SK-N-SH (cell line): ENCODE measurements around the gene ABCB4. TPM values are rescaled to one million over a fixed set of nuclear protein-coding genes. Genes with fewer than 3 reads are reported as not detected.
"Not testable (repeated sequence)": the region's sequence is repeated elsewhere in the genome, so short reads cannot be mapped to it uniquely, and the experiment has no call there.

Experiments
- CTCF ChIA-PET: fragments of 300-600, 350-600 bp; formaldehyde crosslinking; extraction: SDS; loops from one replicate; lab custom pipeline; 2021; lab: Yijun Ruan, JAX
- POLR2A ChIA-PET: fragments of 350-600 bp; sonication (Branson Sonifier 250); formaldehyde crosslinking; extraction: SDS; loops from one replicate; lab custom pipeline; 2020; ENCODE audit warnings: antibody characterized with exemption, inconsistent platforms; lab: Yijun Ruan, JAX
- DNase-seq: peaks from one replicate; pipeline ENCODE4 v3.0.0; 2012
- H2AFZ ChIP-seq: fragments of 200-600 bp; sonication (generic); 2 replicates; pipeline ENCODE4 v1.8.1; 2016; ENCODE audit warnings: antibody characterized with exemption, mild to moderate bottlenecking, low read depth
- H3F3A ChIP-seq: fragments of 200-600 bp; sonication (generic); replicated peaks from 2 replicates; pipeline ENCODE3; 2016; ENCODE audit warnings: antibody characterized with exemption, mild to moderate bottlenecking; ENCODE audit not compliant: insufficient read depth
- H3K27ac ChIP-seq, 2 experiments: fragments of 200-500 bp in 1 of 2; fragments of 200-600 bp in 1 of 2; sonication (Bioruptor generic) in 1 of 2; sonication (generic), shearing (Covaris generic) in 1 of 2; 2 replicates each; pipeline versions ENCODE4 v1.5.1 to v1.6.1; 2014 to 2016; ENCODE audit warnings: low read depth in 2 of 2, inconsistent platforms in 1 of 2, low read length in 1 of 2, mild to moderate bottlenecking in 1 of 2, mixed read lengths in 1 of 2
- H3K27me3 ChIP-seq: fragments of 200-600 bp; sonication (generic), shearing (Covaris generic); 2 replicates; pipeline ENCODE4 v1.6.1; 2016; ENCODE audit warnings: mixed run types; ENCODE audit not compliant: insufficient read depth
- H3K36me3 ChIP-seq, 2 experiments: fragments of 200-500 bp in 1 of 2; fragments of 200-600 bp in 1 of 2; sonication (Bioruptor generic) in 1 of 2; sonication (generic) in 1 of 2; replicated peaks in 1 of 2; 2 replicates each; pipeline versions ENCODE3 to v1.5.1; 2014 to 2016; ENCODE audit warnings: low read length in 1 of 2, mild to moderate bottlenecking in 1 of 2; ENCODE audit not compliant: insufficient read depth in 2 of 2, control insufficient read depth in 1 of 2
- H3K4me1 ChIP-seq, 2 experiments: fragments of 200-500 bp in 1 of 2; fragments of 200-600 bp in 1 of 2; sonication (Bioruptor generic) in 1 of 2; sonication (generic), shearing (Covaris generic) in 1 of 2; 2 replicates each; pipeline versions ENCODE4 v1.5.1 to v1.6.1; 2014 to 2016; ENCODE audit warnings: low read depth in 1 of 2, low read length in 1 of 2, mixed run types in 1 of 2; ENCODE audit not compliant: insufficient read depth in 2 of 2, control insufficient read depth in 1 of 2
- H3K4me2 ChIP-seq: fragments of 200-600 bp; sonication (generic), shearing (Covaris generic); 2 replicates; pipeline ENCODE4 v1.6.1; 2017; ENCODE audit warnings: mixed run types
- H3K4me3 ChIP-seq, 2 experiments: fragments of 200-500 bp in 1 of 2; fragments of 200-600 bp in 1 of 2; sonication (Bioruptor generic) in 1 of 2; sonication (generic), shearing (Covaris generic) in 1 of 2; 2 replicates each; pipeline versions ENCODE4 v1.5.1 to v1.8.1; 2014 to 2016; ENCODE audit warnings: low read depth in 2 of 2, inconsistent platforms in 1 of 2, low read length in 1 of 2, mild to moderate bottlenecking in 1 of 2, mixed read lengths in 1 of 2, moderate library complexity in 1 of 2
- H3K79me2 ChIP-seq: fragments of 200-600 bp; sonication (generic); 2 replicates; pipeline ENCODE4 v1.8.1; 2017; ENCODE audit warnings: mild to moderate bottlenecking; ENCODE audit not compliant: insufficient read depth
- H3K9ac ChIP-seq: fragments of 200-600 bp; sonication (generic); 2 replicates; pipeline ENCODE4 v1.6.1; 2017; ENCODE audit warnings: mixed run types
- H3K9me2 ChIP-seq: fragments of 200-600 bp; sonication (generic); 2 replicates; pipeline ENCODE4 v1.6.1; 2017; ENCODE audit warnings: mixed run types
- H3K9me3 ChIP-seq: fragments of 200-600 bp; sonication (generic); 2 replicates; pipeline ENCODE4 v1.6.1; 2017; ENCODE audit warnings: mixed run types, mild to moderate bottlenecking, moderate library complexity
- H4K20me1 ChIP-seq: fragments of 200-600 bp; sonication (generic); 2 replicates; pipeline ENCODE4 v1.6.1; 2017; ENCODE audit warnings: mild to moderate bottlenecking, mixed run types; ENCODE audit not compliant: insufficient read depth
- FOSL2 ChIP-seq: IDR thresholded peaks from 2 replicates; pipeline ENCODE4 v1.4.0; 2012; ENCODE audit warnings: low read depth, mild to moderate bottlenecking, moderate library complexity, borderline replicate concordance
- GATA2 ChIP-seq: sonication (generic); formaldehyde crosslinking; IDR thresholded peaks from 2 replicates; pipeline ENCODE4 v1.5.0; 2020; ENCODE audit warnings: mild to moderate bottlenecking, missing genetic modification reagents
- WGBS: methylation state at CpG from one replicate; pipeline ENCODE4 v1.1.6; 2017; ENCODE audit warnings: low lambda C conversion rate; 5-methylcytosine and 5-hydroxymethylcytosine counted together
- polyA plus RNA-seq, 3 experiments: library from polyadenylated mRNA; depleted of rRNA; stranded (reverse); fragments of >200 nt; gene quantifications; 2 replicates each; pipeline ENCODE4 v1.2.3, GENCODE V29; 2012

ABCB4 gene
- polyA plus RNA-seq, 1 of the 3 experiments (the other 2 are of a cell fraction): 0.18 TPM

DNA sequence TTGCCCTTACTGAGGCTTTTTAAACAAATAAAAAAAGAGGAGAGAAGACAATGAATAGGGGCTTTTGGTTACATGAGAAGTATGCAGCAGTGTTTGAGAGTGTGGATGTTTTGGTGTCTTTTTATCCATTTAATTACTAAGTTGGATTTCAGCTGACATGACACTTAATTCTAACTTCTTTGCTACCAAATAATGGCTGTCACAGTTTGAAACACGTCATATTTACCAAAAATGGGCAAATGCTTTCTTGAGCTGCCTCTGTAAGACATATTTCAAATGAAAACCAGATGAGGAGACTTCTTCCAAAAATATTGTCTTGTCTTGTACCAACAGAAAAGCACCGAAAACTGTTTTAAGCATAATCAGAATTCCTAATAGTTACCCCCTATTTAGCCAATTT lies 4.0 kb downstream of the ABCB4 start:
- Histone ChIP-seq H3K4me1 (peaks cover 0 to 14% of the 10 kb centered on the region in 2 experiments; a peak in 1 of 4 replicates), H3K4me3 (no peak overlapping the region), H3K9ac (no peak overlapping the region), H3K27ac (no peak overlapping the region), H2AFZ (no peak overlapping the region), H3K4me2 (no peak overlapping the region), H3K27me3 (peaks cover 14% of the 10 kb centered on the region), H3K9me2 (no peaks in the 10 kb centered on the region), H3K9me3 (no peaks in the 10 kb centered on the region), H3K36me3 (no peaks in the 10 kb centered on the region), H4K20me1 (no peaks in the 10 kb centered on the region), H3F3A (no peaks in the 10 kb centered on the region), H3K79me2 (no peaks in the 10 kb centered on the region)
- WGBS: 45% methylated on average over 2 of the region's 2 CpGs
- DNase-seq: no peak
- ChIA-PET CTCF (interaction anchor here (0.9 to 1.0 kb wide), 2 partner anchors 12 to 62 kb away, joined by 3 to 4 read pairs; no protein-coding TSS in a partner anchor), POLR2A (no interaction called here)
- TF ChIP-seq FOSL2 (no peak), GATA2 (no peak)

DNA sequence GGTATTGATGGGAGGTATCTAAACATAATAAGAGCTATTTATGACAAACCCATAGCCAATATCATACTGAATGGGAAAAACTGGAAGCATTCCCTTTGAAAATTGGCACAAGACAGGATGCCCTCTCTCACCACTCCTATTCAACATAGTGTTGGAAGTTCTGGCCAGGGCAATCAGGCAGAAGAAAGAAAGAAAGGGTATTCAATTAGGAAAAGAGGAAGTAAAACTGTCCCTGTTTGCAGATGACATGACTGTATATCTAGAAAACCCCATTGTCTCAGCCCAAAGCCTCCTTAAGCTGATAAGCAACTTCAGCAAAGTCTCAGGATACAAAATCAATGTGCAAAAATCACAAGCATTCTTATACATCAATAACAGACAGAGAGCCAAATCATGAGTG lies 6.3 kb downstream of the ABCB4 start:
- H3F3A ChIP-seq, H3K79me2 ChIP-seq, H3K9me2 ChIP-seq, H3K27ac ChIP-seq, H3K9me3 ChIP-seq, H3K4me1 ChIP-seq, H3K9ac ChIP-seq, H3K27me3 ChIP-seq, POLR2A ChIA-PET, H4K20me1 ChIP-seq, H3K4me2 ChIP-seq, CTCF ChIA-PET, H2AFZ ChIP-seq, DNase-seq, H3K36me3 ChIP-seq, H3K4me3 ChIP-seq: not testable (repeated sequence)

DNA sequence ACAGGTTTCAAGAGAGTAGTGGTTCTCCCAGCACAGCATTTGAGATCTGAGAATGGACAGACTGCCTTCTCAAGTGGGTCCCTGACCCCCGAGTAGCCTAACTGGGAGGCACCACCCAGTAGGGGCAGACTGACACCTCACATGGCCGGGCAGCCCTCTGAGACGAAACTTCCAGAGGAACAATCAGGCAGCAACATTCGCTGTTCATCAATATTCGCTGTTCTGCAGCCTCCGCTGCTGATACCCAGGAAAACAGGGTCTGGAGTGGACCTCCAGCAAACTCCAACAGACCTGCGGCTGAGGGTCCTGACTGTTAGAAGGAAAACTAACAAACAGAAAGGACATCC lies 10.0 kb downstream of the ABCB4 start:
- H3K36me3 ChIP-seq, H2AFZ ChIP-seq, H3K27me3 ChIP-seq, H3K79me2 ChIP-seq, H4K20me1 ChIP-seq, H3K4me3 ChIP-seq, H3K4me2 ChIP-seq, H3K9ac ChIP-seq, H3K9me2 ChIP-seq, H3F3A ChIP-seq, H3K4me1 ChIP-seq, DNase-seq, H3K9me3 ChIP-seq, H3K27ac ChIP-seq, POLR2A ChIA-PET: not testable (repeated sequence)
- WGBS: 66% methylated on average over 7 of the region's 7 CpGs
- CTCF ChIA-PET: interaction anchor here (0.8 kb wide), 1 partner anchor 42 kb away, joined by 3 read pairs; no protein-coding TSS in a partner anchor

DNA sequence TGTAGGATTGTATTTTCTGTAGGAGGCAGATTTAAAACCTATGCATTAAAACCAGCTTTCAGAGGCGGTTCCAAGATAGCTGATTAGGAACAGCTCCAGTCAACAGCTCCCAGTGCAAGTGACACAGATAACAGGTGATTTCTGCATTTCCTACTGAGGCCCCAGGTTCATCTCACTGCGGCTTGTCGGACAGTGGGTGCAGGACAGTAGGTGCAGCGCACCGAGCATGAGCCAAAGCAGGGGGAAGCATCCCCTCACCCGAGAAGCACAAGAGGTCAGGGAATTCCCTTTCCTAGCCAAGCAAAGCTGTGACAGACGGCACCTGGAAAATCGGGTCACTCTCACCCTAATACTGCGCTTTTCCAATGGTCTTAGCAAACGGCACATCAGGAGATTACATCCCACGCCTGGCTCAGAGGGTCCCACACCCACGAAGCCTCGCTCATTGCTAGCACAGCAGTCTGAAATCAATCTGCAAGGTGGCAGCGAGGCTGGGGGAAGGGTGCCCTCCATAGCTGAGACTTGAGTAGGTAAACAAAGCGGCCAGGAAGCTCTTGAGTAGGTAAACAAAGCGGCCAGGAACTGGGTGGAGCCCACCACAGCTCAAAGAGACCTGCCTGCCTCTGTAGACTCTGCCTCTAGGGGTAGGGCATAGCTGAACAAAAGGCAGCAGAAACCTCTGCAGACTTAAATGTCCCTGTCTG lies 10.5 kb downstream of the ABCB4 start:
- H3K4me2 ChIP-seq, DNase-seq, H2AFZ ChIP-seq, H3K4me3 ChIP-seq, H3F3A ChIP-seq, H3K9me3 ChIP-seq, H3K36me3 ChIP-seq, H3K27me3 ChIP-seq, H3K27ac ChIP-seq, H3K9me2 ChIP-seq, H3K4me1 ChIP-seq, H3K9ac ChIP-seq, H3K79me2 ChIP-seq, POLR2A ChIA-PET, H4K20me1 ChIP-seq: not testable (repeated sequence)
- CTCF ChIA-PET: interaction anchor here (0.7 kb wide), 1 partner anchor 25 kb away, joined by 4 read pairs; no protein-coding TSS in a partner anchor
- 47% methylated on average over 16 of the region's 16 CpGs for WGBS
